KBM-7 (cell line): ENCODE data around the gene MEG3.

ENCODE experiments used
- DNase-seq: peaks from one replicate; pipeline ENCODE4 v3.0.0-alpha.2; 2015
- in situ Hi-C: fragments of 300-500 bp; cut with MboI; formaldehyde crosslinking; loops from 2 replicates; pipeline ENCODE4 v1.14.3; 2020; ENCODE audit warnings: low sequenced_read_pairs, low pct_unique_long_range_greater_than_20kb, mixed read lengths

The MEG3 gene

DNA sequence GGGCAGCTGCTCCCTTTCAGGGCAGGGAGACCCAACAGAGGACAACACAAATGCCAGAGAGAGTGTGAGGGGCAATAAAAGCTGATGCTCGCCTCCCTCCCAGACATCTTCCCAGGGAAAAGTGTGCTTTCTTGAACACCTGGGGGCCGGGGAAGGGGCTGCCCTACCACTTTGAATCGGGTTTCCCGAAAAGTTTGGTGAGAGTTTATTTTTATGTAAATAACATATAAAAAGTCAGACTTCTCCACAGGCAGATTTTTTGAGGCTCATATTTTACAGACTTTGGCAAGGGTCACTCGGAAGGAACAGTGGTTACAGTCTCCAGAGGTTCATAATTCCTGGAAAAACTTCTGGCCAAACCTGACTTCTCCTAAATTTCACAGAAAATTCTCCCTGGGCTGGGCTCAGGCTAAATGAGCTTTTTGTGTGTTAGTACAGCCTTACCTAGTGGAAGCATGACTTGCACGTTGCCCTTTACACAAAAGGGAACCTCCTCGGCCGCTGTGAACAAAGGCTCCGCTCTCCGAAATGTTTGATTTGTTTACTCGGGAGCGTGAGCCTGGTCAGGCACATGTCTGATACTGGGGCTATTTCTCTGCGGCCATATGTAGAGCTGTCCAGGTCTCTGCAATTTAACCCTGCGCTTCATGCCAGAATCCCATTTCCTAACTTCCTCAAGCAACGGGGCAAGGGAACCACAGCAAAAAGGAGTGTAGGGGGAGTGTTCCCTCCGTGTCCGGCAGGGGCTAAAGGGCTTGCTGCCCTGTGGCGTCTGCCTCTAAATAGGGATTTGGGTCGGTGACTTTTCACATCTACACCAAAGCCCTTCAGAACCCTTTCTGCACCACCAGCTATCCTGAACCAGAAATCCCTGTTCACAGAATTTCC, 74.2 kb downstream of the MEG3 start:
- in situ Hi-C loops = loop anchor here (25.0 kb wide), 3 partner anchors 337 to 737 kb away; partner anchors contain the start of gene WDR25
- DNase-seq = peak; percentile 74

DNA sequence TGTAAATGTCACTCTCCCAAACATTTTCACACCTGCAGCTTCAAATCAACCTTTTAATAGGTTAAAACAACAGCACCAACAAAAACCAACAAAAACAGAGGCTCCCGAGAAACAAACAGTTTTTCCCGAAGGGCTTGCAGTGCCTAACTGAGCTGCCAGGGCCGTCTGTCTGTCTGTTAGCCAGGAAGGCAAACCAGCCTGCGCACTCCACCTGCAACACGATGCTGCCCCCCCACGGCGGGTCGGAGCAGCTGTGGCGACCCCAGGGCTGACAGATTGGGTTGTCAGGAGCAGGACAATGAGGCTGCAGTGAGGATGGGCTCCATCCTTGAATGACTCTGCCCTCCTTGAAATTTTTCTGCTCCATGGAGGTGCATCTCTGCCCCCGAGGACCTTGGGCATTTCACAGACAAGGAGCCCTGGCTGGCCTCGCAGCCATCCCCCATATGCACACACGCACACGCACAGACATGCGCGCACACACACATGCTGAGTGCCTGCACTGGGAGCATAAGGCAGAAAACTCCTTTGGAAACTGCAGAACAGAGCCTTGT, 75.0 kb downstream of the MEG3 start:
- peak; percentile 80 for DNase-seq
- in situ Hi-C loops = loop anchor here (25.0 kb wide), 2 partner anchors 336 to 736 kb away; no protein-coding TSS in a partner anchor

DNA sequence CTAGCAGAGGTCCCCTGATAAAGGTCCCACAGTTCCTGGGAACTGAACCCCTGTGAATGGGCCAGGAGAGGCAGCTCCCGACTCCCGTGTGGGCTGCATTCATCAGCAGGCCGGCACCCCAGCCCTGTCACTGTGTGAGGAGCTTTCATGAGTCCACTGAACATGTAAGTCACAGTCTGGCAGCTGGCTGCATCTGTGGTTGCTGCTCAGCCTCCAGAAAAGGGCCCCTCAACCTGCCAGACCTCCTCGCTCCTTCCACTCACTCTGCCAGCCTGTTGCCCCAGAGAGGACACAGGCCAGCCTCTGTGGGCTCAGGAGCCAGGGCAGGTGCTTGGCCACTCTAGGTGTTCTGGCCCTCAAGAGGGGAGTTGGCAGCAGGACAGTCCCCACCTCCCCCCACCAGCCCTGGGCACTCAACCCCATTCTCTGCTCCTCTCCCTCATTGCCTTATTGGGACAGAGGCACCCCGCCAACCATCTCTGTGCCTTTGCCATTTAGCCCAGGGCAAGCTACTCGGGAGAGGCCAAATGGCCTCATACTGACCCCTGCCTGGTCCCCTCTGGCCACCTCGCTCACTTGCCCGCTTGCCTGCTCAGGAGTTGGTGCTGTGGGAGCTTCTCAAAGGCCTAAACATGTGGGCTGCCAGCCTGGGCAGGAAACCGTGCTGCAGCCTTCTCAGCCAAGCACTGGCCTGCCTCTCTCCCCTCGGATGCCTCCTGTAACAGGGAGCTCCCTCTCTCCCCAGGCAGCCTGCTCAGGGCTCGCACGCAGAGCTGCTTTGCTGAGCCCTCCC, 75.7 kb downstream of the MEG3 start:
- in situ Hi-C loops = loop anchor here (25.0 kb wide), 2 partner anchors 336 to 736 kb away; no protein-coding TSS in a partner anchor
- DNase-seq = no peak

DNA sequence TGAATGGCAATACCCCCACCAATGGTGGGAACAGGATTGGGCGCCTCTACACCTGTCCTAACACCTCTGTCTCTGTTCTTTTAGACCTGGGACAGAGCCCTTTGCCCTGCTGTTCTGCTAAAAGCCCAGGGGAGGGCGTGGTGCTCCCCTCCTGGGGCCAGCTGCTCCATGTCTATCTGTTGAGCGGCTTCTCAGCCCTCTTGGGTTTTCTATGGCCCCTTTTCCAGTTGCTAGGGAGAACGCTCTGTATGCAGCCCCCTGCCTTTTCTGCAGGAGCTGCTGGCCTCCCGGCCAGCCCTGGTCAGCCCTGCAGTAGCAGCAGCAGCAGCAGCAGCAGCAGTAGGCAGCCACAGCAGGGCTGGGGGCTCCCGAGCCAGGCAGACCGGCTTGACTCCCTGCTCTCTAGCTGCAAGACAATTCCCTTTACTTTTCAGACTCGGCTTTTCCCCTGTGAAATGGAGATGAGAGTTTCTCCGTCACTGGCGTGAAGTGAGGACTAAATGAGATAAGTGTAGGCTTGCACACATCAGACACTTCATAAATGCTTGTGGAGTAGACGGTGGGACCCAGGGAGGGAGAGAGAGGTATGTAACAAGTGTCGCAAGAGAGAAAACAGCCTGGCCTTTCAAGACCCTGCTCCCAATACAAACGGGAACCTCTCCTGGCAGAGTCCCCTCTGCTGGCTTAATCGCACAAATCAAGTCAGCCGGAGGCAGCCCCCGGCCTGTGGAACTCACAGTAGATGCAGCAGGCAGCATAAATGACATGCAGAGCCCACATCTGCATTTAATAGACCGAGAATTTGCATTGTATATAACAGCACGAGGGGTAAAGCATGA, 76.6 kb downstream of the MEG3 start:
- in situ Hi-C loops = loop anchor here (25.0 kb wide), 2 partner anchors 335 to 735 kb away; no protein-coding TSS in a partner anchor

DNA sequence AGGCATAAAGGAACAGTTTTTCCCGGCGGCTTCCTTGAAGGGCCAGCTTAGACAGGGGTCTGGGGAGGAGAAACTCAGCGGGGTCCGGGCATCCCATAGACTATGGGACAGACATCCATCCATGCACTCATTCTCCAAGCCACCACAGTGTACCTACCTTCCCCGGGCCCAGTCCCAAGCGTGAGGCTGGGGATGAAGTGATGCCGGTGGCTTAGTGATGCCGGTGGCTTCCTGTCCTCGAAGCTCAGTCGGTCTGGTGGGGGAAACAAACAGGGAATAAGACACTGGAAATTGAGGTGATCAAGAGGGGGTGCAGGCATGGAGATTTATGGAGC, 77.2 kb downstream of the MEG3 start:
- DNase-seq = no peak
- in situ Hi-C loops = loop anchor here (25.0 kb wide), 2 partner anchors 334 to 734 kb away; no protein-coding TSS in a partner anchor

More for the DNA sequence above, 76.6 kb downstream of the MEG3 start:
- DNase-seq = peak; percentile 42

DNA sequence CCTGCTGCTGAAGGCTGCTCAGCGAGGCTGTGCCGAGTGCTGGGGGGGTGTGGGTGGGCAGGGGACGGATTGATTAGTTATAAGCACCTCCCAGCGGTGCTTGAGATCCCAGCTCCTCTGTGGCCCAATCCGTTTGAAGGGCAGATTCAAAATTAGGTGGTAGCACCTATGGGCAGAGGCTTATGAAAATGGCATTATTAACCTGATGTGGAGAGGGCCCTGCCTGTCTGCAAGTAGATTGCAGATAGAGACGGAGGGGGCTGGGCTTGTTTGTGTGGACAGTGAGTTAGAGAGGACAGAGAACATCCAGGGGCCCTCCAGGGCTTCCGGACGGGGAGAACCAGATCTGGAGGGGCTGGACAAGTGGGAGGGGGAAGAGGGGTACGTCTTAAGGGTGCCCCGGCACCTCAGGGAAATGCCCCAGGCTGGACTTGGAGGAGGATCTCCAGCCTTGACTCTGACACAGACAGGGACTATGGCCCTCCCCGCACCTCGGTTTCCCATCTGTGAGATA, 77.8 kb downstream of the MEG3 start, which contains the start of gene RTL1:
RTL1 (minus strand) TSS at position 51 of the 514 bp plus-strand sequence. CDS start 18,934 bp downstream, outside the sequence.
- in situ Hi-C loops = loop anchor here (25.0 kb wide), 2 partner anchors 334 to 734 kb away; no protein-coding TSS in a partner anchor
- DNase-seq = no peak

DNA sequence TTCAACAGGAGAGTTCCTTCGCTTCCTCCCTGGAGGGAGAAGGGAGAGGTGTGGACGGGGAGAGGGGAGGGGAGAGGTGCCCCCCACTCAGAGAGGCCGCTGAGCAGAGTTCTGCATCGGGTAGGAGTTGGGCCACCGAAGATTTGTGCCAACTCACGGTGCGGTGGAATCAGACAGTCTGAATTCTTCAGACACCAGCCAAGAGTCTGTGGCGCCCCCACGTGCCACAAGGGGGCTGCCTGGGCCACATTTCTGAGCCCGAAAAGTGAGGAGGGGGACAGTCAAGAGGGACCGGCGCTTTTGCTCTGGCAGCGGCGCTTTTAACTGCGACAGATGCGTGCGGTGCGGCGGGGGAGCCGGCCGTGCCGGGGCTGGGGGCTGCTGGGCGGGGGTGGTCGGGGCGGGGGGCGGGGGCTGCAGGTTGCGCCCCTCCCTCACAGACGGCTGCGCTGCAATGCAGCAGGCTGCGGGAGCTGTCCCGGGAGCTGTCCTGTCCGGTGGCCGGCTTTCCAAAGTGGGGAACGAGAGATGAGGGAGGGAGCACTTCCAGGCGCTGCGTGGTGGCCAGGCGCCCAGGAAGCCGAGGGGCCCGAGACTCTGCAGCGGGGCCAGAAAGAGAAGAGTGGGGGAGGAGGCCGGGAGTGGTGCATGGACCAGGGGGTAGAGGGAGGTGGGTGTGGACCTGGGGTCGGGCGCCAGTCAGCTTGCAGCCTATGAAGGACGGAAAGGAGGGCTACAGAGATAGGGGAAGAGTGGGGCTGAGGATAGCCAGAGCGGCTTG, 78.6 kb downstream of the MEG3 start:
- in situ Hi-C loops = loop anchor here (25.0 kb wide), 2 partner anchors 333 to 733 kb away; no protein-coding TSS in a partner anchor
- peak; percentile 21 for DNase-seq

DNA sequence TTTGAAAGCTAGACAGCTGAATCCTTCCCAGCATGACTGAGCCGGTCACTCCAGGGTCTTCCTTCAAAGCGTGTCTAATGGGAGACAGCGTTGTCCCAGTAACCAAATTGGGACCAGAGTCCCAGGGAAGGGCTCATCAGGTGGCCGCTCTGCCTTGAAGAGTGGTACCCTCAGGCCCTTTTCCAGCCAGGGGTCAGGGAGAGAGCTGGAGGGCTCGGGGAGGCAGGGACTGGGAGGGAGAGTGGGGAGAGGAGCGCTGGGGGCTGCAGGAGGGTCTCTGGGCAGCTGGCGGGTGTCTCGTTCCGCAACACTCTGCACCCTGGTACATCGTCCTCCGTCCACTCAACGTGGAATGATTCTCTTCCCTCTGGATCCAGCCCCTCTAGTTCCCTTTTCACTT, 79.2 kb downstream of the MEG3 start:
- in situ Hi-C loops = loop anchor here (25.0 kb wide), 2 partner anchors 332 to 732 kb away; no protein-coding TSS in a partner anchor

DNA sequence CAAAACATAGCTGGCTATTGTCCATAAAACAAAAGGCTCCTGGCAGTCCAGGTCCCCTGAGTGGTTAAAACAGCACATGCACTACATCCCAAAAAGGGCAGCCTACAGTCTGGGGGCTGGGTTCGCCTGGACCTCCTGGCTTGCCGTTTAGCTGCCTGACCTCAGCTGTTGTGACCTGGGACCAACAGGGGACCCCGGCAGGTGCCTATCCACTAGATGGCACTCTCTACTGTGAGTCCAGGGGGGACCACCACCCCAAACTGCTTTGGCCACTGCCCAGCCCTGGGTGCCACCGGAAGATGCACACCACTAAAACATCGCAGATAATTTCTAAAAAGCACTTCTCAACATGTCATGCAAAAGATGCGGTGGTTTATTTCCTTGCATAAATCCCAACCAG, 80.5 kb downstream of the MEG3 start:
- in situ Hi-C loops = loop anchor here (25.0 kb wide), 2 partner anchors 331 to 731 kb away; no protein-coding TSS in a partner anchor
- peak; percentile 22 for DNase-seq

More for the DNA sequence above, 79.2 kb downstream of the MEG3 start:
- DNase-seq = no peak

DNA sequence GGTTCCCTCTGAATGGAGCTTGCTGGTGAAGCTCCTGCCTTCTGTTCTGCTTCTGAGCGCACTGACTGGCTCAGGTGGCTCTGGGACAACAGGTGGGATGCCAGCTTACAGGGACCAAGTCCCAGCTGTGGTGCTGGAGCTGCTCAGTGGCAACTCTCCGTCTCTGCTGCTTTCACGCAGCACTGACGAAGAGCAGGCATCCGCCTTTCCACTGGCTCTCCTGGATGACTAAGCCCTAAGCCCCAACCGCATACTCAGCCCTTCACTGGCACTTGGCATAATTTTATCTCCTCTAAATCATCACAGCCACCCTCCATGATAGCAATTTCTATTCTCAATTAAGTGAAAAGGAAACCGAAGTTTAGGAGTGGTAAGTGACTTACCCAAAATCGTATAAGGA, 81.3 kb downstream of the MEG3 start:
- in situ Hi-C loops = loop anchor here (25.0 kb wide), 2 partner anchors 330 to 730 kb away; no protein-coding TSS in a partner anchor
- no peak for DNase-seq

DNA sequence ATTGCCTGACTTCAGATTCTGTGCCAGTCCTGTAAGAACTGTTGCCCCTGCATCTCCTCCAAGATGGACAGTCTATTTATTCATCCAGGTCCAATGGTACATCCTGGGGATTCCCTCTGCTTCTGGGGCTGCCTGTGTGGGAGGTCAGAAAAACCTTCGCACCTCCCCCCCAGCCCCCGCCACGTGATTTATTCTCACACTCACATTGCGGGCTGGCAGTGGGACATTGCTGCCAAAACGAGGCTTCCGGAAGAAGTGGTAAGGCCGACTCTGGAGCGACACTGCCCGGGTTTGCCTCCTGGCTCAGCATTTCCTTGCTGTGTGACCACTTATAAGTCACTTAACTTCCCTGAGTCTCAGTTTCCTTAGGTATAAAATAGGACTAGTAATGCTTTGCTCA, 83.5 kb downstream of the MEG3 start:
- in situ Hi-C loops = loop anchor here (25.0 kb wide), 2 partner anchors 328 to 728 kb away; no protein-coding TSS in a partner anchor

More for the DNA sequence above, 83.5 kb downstream of the MEG3 start:
- DNase-seq = no peak
